Colon (tissue), 2 donors: ENCODE measurements around the gene TRIM62.

Source experiments
- FAIRE-seq: peaks from 2 replicates; lab custom pipeline; 2012; peaks lifted over from hg19 to GRCh38; lab: Jason Lieb, UNC
- donor health status: control.
- donor health status: control.

The TRIM62 gene

DNA sequence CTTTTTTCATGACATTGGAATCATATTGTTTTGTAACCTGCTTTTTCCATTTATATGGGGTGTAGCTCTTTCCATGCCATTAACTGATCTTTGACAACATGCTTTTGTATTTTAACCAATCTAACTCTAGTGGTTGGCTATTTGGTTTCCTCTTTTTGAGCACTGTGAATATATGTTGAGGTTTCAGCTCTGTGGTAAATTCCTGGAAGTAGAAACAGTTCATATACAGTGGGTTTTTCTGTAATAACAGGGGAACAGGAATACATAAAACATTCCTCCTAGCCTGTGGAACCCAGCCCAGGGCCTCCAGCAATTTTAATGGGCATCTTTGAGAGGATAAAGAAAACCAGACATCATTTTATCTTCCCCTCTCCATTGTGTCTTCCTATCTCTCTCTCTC, 83.5 kb downstream of the TRIM62 start:
- no peak for FAIRE-seq

GRCh38 chr1:33097762-33098161, 84.1 kb downstream of the TRIM62 start:
- no peak for FAIRE-seq

DNA sequence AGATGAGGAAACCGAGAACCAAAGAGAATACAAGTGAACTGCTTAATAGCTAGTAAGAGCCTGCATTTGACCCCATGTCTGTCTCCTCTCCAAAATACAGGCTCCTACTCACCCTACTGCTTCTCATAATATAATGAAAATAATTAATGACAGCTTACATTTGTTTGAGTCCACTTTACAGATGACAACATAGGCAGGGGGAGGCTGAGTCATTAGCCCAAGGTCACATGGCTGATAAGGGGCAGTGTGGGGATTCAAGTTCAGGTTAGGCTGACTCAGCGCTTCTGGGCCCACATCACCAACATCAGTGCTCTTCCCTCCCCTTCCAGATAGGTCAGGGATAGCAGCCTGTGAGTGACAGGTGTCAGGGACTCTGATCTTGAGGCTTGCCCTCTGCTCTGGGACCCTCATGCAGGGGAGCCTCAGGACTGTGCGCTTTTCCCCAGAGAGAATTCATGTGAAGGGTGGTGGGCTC, 84.7 kb downstream of the TRIM62 start:
- FAIRE-seq = no peak

- no peak for FAIRE-seq
Measured at GRCh38 chr1:33096363-33097005, 85.4 kb downstream of the TRIM62 start.
